Mesenchymal stem cell (in vitro differentiated cells and primary cell): ENCODE measurements around the gene MORC4.
A peak's percentile ranks its signal among the peaks of the same experiment; 100 is the strongest.

Experiments used
- DNase-seq: peaks from one replicate; pipeline ENCODE4 v3.0.0-alpha.2; 2013
- H2AFZ ChIP-seq: one replicate; pipeline ENCODE4 v1.6.1; 2013; ENCODE audit warnings: low read depth, mild to moderate bottlenecking, control low read depth, inconsistent platforms, low read length, moderate library complexity
- H2AK5ac ChIP-seq: 2 replicates; pipeline ENCODE4 v1.6.1; 2013; ENCODE audit warnings: low read length, moderate library complexity, mild to moderate bottlenecking, inconsistent platforms; ENCODE audit not compliant: severe bottlenecking
- H2BK120ac ChIP-seq: one replicate; pipeline ENCODE4 v1.6.1; 2013; ENCODE audit warnings: low read depth, mild to moderate bottlenecking, inconsistent platforms, low read length, moderate library complexity
- H2BK12ac ChIP-seq, 2 experiments: one replicate each; pipeline ENCODE4 v1.6.1; 2013; ENCODE audit warnings: inconsistent platforms in 2 of 2, low read length in 2 of 2, mild to moderate bottlenecking in 2 of 2, moderate library complexity in 2 of 2, control low read depth in 1 of 2
- H2BK15ac ChIP-seq: one replicate; pipeline ENCODE4 v1.6.1; 2013; ENCODE audit warnings: mild to moderate bottlenecking, low read depth, inconsistent platforms; ENCODE audit not compliant: poor library complexity, severe bottlenecking
- H2BK5ac ChIP-seq: 2 replicates; pipeline ENCODE4 v1.6.1; 2013; ENCODE audit warnings: low read depth, mild to moderate bottlenecking, low read length, control low read depth, inconsistent platforms; ENCODE audit not compliant: poor library complexity, severe bottlenecking
- H3K14ac ChIP-seq, 2 experiments: one replicate each; pipeline ENCODE4 v1.6.1; 2013; ENCODE audit warnings: inconsistent platforms in 2 of 2, low read length in 2 of 2, control low read depth in 1 of 2, mild to moderate bottlenecking in 1 of 2, moderate library complexity in 1 of 2
- H3K18ac ChIP-seq, 2 experiments: one replicate each; pipeline ENCODE4 v1.6.1; 2013; ENCODE audit warnings: inconsistent platforms in 2 of 2, low read length in 2 of 2, control low read depth in 1 of 2, low read depth in 1 of 2, mild to moderate bottlenecking in 1 of 2
- H3K23ac ChIP-seq, 2 experiments: one replicate each; pipeline ENCODE4 v1.6.1; 2013; ENCODE audit warnings: inconsistent platforms in 2 of 2, low read length in 2 of 2, mild to moderate bottlenecking in 2 of 2, moderate library complexity in 2 of 2, control low read depth in 1 of 2
- H3K27ac ChIP-seq: 2 replicates; pipeline ENCODE4 v1.5.1; 2013; ENCODE audit warnings: mild to moderate bottlenecking, moderate library complexity, low read length, control low read depth, inconsistent platforms; ENCODE audit not compliant: poor library complexity, severe bottlenecking
- H3K27me3 ChIP-seq, 2 experiments: 2 replicates each; pipeline versions ENCODE4 v1.6.1 to v1.7.0; 2013; ENCODE audit warnings: low read length in 2 of 2, mild to moderate bottlenecking in 2 of 2, moderate library complexity in 2 of 2, control low read depth in 1 of 2, inconsistent platforms in 1 of 2; ENCODE audit not compliant: control insufficient read depth in 1 of 2, insufficient read depth in 1 of 2
- H3K36me3 ChIP-seq, 2 experiments: 2 replicates each; pipeline versions ENCODE4 v1.6.1 to v1.7.0; 2013; ENCODE audit warnings: low read length in 2 of 2, control low read depth in 1 of 2, inconsistent platforms in 1 of 2, low read depth in 1 of 2, mild to moderate bottlenecking in 1 of 2; ENCODE audit not compliant: insufficient read depth in 2 of 2, control insufficient read depth in 1 of 2
- H3K4ac ChIP-seq, 2 experiments: one replicate each; pipeline ENCODE4 v1.6.1; 2013; ENCODE audit warnings: inconsistent platforms in 2 of 2, low read length in 2 of 2, mild to moderate bottlenecking in 2 of 2, moderate library complexity in 2 of 2, control low read depth in 1 of 2, low read depth in 1 of 2
- H3K4me1 ChIP-seq: 2 replicates; pipeline ENCODE4 v1.6.1; 2013; ENCODE audit warnings: low read depth, low read length, control low read depth; ENCODE audit not compliant: control insufficient read depth, insufficient read depth
- H3K4me2 ChIP-seq: 2 replicates; pipeline ENCODE4 v1.6.1; 2013; ENCODE audit warnings: low read length, mild to moderate bottlenecking, inconsistent platforms; ENCODE audit not compliant: poor library complexity, severe bottlenecking
- H3K4me3 ChIP-seq, 2 experiments: 2 replicates each; pipeline versions ENCODE4 v1.5.1 to v1.7.0; 2013; ENCODE audit warnings: low read length in 2 of 2, mild to moderate bottlenecking in 2 of 2, control low read depth in 1 of 2, low read depth in 1 of 2; ENCODE audit not compliant: insufficient read depth in 1 of 2
- H3K79me1 ChIP-seq: replicated peaks from 2 replicates; pipeline ENCODE4 v1.6.1; 2013; ENCODE audit warnings: mild to moderate bottlenecking, control low read depth, low read length, inconsistent platforms; ENCODE audit not compliant: poor library complexity, severe bottlenecking
- H3K9ac ChIP-seq: 2 replicates; pipeline ENCODE4 v1.7.0; 2013; ENCODE audit warnings: mild to moderate bottlenecking, low read length, moderate library complexity
- H3K9me3 ChIP-seq: 2 replicates; pipeline ENCODE4 v1.7.0; 2013; ENCODE audit warnings: mild to moderate bottlenecking, low read length; ENCODE audit not compliant: control insufficient read depth
- H4K8ac ChIP-seq: one replicate; pipeline ENCODE4 v1.6.1; 2013; ENCODE audit warnings: inconsistent platforms, mild to moderate bottlenecking, low read length, moderate library complexity
- H4K91ac ChIP-seq: one replicate; pipeline ENCODE4 v1.6.1; 2013; ENCODE audit warnings: mild to moderate bottlenecking, low read length, inconsistent platforms
- WGBS: methylation state at CpG from one replicate; pipeline ENCODE4 v1.1.7; 2013; ENCODE audit warnings: mixed read lengths; 5-methylcytosine and 5-hydroxymethylcytosine counted together

Gene MORC4

DNA sequence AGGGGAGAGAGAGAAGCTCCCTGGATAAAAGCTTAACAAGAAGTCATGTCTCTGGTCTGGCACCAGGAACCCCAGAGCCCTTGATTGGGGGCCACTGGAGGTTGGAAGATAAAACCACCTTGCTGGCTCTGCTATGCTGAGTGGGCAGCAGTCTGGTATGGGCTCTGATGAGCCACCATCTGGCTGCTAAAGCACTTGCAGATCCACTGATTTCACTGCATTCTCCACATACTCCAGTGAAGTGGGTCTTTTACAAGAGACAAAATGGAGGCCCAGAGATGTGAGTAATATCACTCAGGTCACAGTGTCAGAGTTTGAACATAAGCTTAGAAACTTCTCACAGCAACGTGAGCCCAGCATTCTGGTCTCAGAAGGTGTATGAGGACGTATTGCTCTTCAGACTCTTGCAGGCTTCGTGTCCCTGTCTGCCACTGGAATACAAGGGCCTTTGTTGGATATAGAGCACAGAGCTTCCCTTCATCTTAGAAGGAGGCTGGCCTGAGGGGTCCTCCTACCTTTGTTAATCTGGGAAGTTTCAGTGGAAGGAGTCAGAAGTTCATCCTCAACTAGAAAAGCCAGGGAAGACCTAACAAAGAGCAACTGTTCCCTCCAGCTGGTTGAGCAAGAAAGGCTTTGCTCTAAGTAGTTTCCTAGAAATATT lies 68.1 kb downstream of the MORC4 start:
- Histone ChIP-seq H2AK5ac (no peak overlapping the region), H3K4me2 (no peak overlapping the region), H3K4me3 (peak overlapping the region in 1 of 2 experiments; percentile 23), H3K36me3 (no peaks in the 10 kb centered on the region), H4K91ac (no peak overlapping the region), H3K18ac (peak overlapping the region in 1 of 2 experiments; percentile 52), H3K23ac (no peak overlapping the region), H3K14ac (no peak overlapping the region), H3K9ac (no peak overlapping the region), H3K27me3 (peaks cover 0 to 24% of the 10 kb centered on the region in 2 experiments), H3K9me3 (no peaks in the 10 kb centered on the region), H3K4me1 (peaks cover 15% of the 10 kb centered on the region), H2BK15ac (no peak overlapping the region), H2BK5ac (peak overlapping the region; percentile 31), H4K8ac (peak overlapping the region; percentile 75), H2BK12ac (no peak overlapping the region), H2BK120ac (no peak overlapping the region), H3K27ac (no peak overlapping the region), H3K4ac (peak overlapping the region in 1 of 2 experiments; percentile 41), H3K79me1 (no peaks in the 10 kb centered on the region), H2AFZ (no peak overlapping the region)
- WGBS: 64% methylated on average over 3 of the region's 3 CpGs
- peak; percentile 58 for DNase-seq

DNA sequence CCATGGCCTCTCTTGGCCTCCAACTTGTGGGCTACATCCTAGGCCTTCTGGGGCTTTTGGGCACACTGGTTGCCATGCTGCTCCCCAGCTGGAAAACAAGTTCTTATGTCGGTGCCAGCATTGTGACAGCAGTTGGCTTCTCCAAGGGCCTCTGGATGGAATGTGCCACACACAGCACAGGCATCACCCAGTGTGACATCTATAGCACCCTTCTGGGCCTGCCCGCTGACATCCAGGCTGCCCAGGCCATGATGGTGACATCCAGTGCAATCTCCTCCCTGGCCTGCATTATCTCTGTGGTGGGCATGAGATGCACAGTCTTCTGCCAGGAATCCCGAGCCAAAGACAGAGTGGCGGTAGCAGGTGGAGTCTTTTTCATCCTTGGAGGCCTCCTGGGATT lies 71.8 kb downstream of the MORC4 start:
- Histone ChIP-seq H2AFZ (no peak overlapping the region), H3K4me3 (no peak overlapping the region), H3K9ac (no peak overlapping the region), H2BK12ac (no peak overlapping the region), H2BK5ac (no peak overlapping the region), H3K4me1 (peaks cover 11% of the 10 kb centered on the region), H3K23ac (no peak overlapping the region), H3K9me3 (no peaks in the 10 kb centered on the region), H3K4ac (no peak overlapping the region), H2BK120ac (no peak overlapping the region), H3K14ac (peak overlapping the region in 1 of 2 experiments; percentile 60), H3K27me3 (peaks cover 0 to 26% of the 10 kb centered on the region in 2 experiments), H3K27ac (no peak overlapping the region), H3K79me1 (no peaks in the 10 kb centered on the region), H3K18ac (peak overlapping the region in 1 of 2 experiments; percentile 8), H3K4me2 (no peak overlapping the region), H4K8ac (no peak overlapping the region), H2BK15ac (no peak overlapping the region), H4K91ac (no peak overlapping the region), H3K36me3 (no peaks in the 10 kb centered on the region), H2AK5ac (no peak overlapping the region)
- WGBS: 97% methylated on average over 4 of the region's 4 CpGs
- DNase-seq: no peak

DNA sequence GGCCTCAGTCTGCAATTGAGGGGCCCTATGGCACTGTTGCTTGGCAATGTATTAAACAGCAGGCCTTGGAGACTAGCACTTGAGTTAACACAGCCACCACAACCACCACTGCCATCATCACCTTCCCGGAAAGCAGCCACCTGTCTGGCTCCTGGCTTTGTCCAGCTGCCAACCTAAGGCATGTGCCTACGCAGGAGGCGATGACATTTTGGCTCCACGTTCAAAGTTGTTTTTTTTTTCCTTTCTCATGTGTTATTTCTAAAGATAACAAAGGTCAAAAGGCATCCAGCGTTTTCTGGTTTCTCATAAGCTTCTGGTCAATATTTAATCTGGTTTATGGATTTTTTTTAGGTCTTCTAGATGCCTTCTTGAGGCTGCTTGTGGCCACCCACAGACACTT lies 72.3 kb downstream of the MORC4 start:
- Histone ChIP-seq H2BK15ac (no peak overlapping the region), H2AFZ (no peak overlapping the region), H2AK5ac (no peak overlapping the region), H3K4me2 (no peak overlapping the region), H3K4me1 (peaks cover 9% of the 10 kb centered on the region), H3K18ac (no peak overlapping the region), H3K9me3 (no peaks in the 10 kb centered on the region), H3K4me3 (no peak overlapping the region), H3K79me1 (no peaks in the 10 kb centered on the region), H4K8ac (no peak overlapping the region), H3K14ac (no peak overlapping the region), H3K9ac (no peak overlapping the region), H2BK5ac (no peak overlapping the region), H2BK120ac (no peak overlapping the region), H3K27me3 (peaks cover 0 to 26% of the 10 kb centered on the region in 2 experiments), H4K91ac (no peak overlapping the region), H3K23ac (no peak overlapping the region), H3K27ac (no peak overlapping the region), H2BK12ac (no peak overlapping the region), H3K36me3 (no peaks in the 10 kb centered on the region), H3K4ac (no peak overlapping the region)
- WGBS: 94% methylated on average over 4 of the region's 5 CpGs
- DNase-seq: no peak

DNA sequence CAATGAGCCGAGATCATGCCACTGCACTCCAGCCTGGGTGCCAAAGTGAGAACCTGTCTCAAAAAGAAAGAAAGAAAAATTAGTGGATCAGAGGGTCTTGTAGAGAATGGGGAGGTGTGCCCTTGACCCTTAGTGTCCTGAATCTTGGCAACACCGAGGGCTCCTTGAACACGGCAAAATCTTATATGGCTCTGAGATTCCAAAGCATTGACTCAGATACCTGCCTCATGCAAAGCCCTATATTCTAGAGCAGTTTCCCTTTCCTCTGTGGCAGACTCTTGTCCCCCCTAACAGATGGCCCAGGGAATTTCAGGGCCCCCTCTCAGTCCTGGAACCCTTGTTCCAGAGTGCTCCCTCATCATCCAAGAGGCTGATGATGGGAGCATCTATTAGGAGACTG lies 73.0 kb downstream of the MORC4 start:
- no peak overlapping the region for H3K9ac ChIP-seq
- H3K79me1 ChIP-seq: no peaks in the 10 kb centered on the region
- peaks cover 0 to 32% of the 10 kb centered on the region in 2 experiments for H3K27me3 ChIP-seq
- no peak overlapping the region for H2BK120ac ChIP-seq
- H3K4me3 ChIP-seq: no peak overlapping the region
- H4K8ac ChIP-seq: no peak overlapping the region
- H3K27ac ChIP-seq: no peak overlapping the region
- H3K4me2 ChIP-seq: no peak overlapping the region
- H2BK15ac ChIP-seq: no peak overlapping the region
- H3K9me3 ChIP-seq: no peaks in the 10 kb centered on the region
- 74% methylated on average over 3 of the region's 3 CpGs for WGBS
- no peak overlapping the region for H4K91ac ChIP-seq
- no peaks in the 10 kb centered on the region for H3K36me3 ChIP-seq
- H3K4me1 ChIP-seq: peaks cover 9% of the 10 kb centered on the region
- no peak overlapping the region for H3K23ac ChIP-seq
- H3K18ac ChIP-seq: no peak overlapping the region
- H2AFZ ChIP-seq: no peak overlapping the region
- H2BK12ac ChIP-seq: no peak overlapping the region
- no peak overlapping the region for H3K14ac ChIP-seq
- H2AK5ac ChIP-seq: no peak overlapping the region
- no peak overlapping the region for H3K4ac ChIP-seq
- H2BK5ac ChIP-seq: no peak overlapping the region
- no peak for DNase-seq
